AG10803 (cell line): ENCODE data around the gene RAB11B.

ENCODE experiments used
- DNase-seq: peaks from one replicate; pipeline ENCODE4 v3.0.0; 2010; ENCODE audit warnings: low read depth
- H3K4me3 ChIP-seq: 2 replicates; pipeline ENCODE4 v1.5.1; 2011; ENCODE audit warnings: mild to moderate bottlenecking, low read length, control low read depth
- TF ChIP-seq, protein P1 (sequence below): conservative IDR thresholded peaks from 2 replicates; pipeline ENCODE4 v1.5.1; 2011; ENCODE audit warnings: mild to moderate bottlenecking, low read length, control low read depth, inconsistent platforms

RAB11B gene

GRCh38 chr19:8396185-8396562, 6.0 kb downstream of the RAB11B start:
- no peak overlapping the region for H3K4me3 ChIP-seq
- no peak for DNase-seq
- TF ChIP-seq, protein P1, sequence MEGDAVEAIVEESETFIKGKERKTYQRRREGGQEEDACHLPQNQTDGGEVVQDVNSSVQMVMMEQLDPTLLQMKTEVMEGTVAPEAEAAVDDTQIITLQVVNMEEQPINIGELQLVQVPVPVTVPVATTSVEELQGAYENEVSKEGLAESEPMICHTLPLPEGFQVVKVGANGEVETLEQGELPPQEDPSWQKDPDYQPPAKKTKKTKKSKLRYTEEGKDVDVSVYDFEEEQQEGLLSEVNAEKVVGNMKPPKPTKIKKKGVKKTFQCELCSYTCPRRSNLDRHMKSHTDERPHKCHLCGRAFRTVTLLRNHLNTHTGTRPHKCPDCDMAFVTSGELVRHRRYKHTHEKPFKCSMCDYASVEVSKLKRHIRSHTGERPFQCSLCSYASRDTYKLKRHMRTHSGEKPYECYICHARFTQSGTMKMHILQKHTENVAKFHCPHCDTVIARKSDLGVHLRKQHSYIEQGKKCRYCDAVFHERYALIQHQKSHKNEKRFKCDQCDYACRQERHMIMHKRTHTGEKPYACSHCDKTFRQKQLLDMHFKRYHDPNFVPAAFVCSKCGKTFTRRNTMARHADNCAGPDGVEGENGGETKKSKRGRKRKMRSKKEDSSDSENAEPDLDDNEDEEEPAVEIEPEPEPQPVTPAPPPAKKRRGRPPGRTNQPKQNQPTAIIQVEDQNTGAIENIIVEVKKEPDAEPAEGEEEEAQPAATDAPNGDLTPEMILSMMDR: no peak

GRCh38 chr19:8396563-8397203, 6.5 kb downstream of the RAB11B start:
- TF ChIP-seq, protein P1: peak; percentile 71
- peak; percentile 41 for DNase-seq
- no peak overlapping the region for H3K4me3 ChIP-seq

DNA sequence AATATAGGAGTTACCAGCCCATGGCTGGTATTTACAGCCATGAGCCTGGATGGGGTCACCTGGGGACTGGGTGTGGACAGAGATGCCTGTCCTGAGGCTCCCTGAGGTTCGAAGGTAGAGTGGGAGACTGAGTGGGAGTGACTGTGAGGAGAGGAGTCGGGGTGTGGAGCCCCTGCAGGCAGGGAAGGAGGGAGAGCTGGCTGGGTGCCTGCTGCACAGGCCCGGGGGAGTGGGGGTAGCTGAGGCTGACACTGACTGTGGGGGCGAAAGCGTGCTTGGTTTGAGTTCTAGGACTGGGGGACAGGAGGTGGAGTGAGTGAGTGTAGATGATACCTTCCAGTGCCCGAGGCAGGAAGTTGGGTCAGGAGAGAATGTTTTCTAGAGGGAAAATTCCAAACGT, 7.1 kb downstream of the RAB11B start:
- no peak overlapping the region for H3K4me3 ChIP-seq
- no peak for DNase-seq
- TF ChIP-seq, protein P1: no peak

DNA sequence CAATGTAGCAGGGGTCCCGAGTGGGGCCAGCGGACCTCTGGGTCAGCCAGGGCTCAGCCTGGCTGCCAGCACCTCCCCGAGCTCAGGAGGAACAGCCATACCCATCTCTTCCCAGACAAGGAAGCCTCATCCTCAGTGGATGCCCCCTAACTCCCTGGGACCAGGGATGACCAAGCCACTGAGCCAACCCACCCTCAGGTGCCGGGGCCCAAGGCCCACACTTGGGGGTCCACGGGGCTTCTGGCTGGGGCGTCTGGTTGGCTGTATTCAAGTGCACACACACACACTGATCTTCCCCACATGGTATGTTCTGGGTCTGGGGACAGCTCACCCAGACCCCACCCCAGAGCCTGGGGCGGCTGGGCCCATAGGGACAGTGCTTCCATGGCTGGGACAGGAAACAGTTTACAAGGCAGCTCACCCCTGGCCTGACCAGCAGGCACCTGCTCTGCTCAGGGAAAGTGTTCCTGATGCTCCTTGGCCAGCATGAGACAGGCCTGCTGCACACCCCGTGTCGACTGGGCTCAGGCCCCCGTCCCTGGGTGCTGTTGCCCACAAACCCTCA, 7.7 kb downstream of the RAB11B start:
- TF ChIP-seq, protein P1: no peak
- no peak for DNase-seq
- H3K4me3 ChIP-seq: no peak overlapping the region

DNA sequence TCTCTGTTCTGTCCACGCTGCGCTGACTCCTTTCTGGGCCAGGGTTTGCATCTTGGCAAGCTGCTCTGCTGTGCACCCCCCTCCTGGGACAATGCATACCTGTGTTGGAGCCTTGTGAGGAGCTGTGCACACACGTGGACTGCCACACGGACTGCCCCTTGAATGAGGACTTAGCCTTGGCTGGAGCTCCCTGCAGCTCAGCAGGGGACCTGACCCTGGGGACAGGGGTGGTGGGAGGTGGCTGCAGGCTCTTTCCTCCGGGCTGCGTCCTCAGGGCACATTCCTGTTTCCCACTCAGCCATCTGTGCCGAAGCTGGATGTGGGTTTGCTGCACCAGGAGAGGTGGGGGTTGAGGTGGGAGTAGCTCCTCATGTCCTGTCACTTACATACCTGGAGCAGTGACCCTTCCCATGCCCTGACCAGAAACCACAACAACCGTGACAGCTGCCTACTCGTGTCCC, 8.2 kb downstream of the RAB11B start:
- no peak overlapping the region for H3K4me3 ChIP-seq
- TF ChIP-seq, protein P1: no peak
- no peak for DNase-seq

DNA sequence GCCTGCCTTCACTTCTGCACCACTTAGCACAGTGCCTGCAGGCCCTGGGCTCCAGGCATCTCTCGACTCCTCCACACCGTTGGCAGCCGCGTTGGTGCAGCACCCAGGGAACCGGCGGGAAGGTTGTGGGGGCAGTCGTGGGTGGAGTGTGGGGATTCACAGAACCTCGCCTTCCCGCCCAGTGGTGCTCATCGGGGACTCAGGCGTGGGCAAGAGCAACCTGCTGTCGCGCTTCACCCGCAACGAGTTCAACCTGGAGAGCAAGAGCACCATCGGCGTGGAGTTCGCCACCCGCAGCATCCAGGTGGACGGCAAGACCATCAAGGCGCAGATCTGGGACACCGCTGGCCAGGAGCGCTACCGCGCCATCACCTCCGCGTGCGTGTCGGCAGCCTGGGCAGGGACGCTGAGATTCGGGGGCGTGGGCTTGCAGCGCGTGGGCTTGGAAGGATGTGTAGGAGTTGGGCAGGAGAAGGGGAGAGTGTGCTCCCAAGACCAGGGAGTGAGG, 9.6 kb downstream of the RAB11B start:
- H3K4me3 ChIP-seq: no peak overlapping the region
- DNase-seq: no peak
- TF ChIP-seq, protein P1: no peak

DNA sequence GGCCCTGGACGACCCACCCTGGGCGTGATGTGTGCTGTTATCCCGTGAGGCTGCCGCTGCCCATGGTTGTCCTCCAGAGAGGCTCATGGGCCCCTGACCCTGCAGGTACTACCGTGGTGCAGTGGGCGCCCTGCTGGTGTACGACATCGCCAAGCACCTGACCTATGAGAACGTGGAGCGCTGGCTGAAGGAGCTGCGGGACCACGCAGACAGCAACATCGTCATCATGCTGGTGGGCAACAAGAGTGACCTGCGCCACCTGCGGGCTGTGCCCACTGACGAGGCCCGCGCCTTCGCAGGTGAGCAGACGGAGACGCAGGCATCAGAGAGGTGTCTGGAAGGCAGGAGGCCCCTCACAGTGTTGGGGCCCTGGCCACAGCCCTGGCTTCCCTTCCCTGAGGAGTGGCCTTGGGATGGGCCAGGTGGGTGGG, 11.8 kb downstream of the RAB11B start:
- TF ChIP-seq, protein P1: no peak
- no peak overlapping the region for H3K4me3 ChIP-seq
- no peak for DNase-seq
